CD14-positive monocyte (primary cell): ENCODE data around the gene GREM1. TPM values are rescaled to one million over a fixed set of nuclear protein-coding genes. Genes with fewer than 3 reads are reported as not detected.

Experiments used
- DNase-seq, 3 donors: peaks; one replicate each; pipeline ENCODE4 v3.0.0-alpha.2; 2011 to 2022
- H2AFZ ChIP-seq: 2 replicates; pipeline ENCODE4 v1.6.0; 2012; ENCODE audit warnings: mild to moderate bottlenecking, low read depth, low read length, inconsistent platforms; ENCODE audit not compliant: insufficient read depth, poor library complexity, severe bottlenecking
- H3K27ac ChIP-seq, 2 donors: 1 replicate in 1 of 2; 2 replicates in 1 of 2; pipeline ENCODE4 v1.5.1; 2012 to 2013; ENCODE audit warnings: low read length in 2 of 2, control low read depth in 1 of 2, inconsistent platforms in 1 of 2, low read depth in 1 of 2, mild to moderate bottlenecking in 1 of 2
- H3K27me3 ChIP-seq, 2 donors: one replicate each; pipeline versions ENCODE4 v1.6.0 to v1.6.1; 2011 to 2013; ENCODE audit warnings: low read length in 2 of 2; ENCODE audit not compliant: control insufficient read depth in 2 of 2, insufficient read depth in 2 of 2
- H3K36me3 ChIP-seq, 2 donors: replicated peaks in 1 of 2; 1 replicate in 1 of 2; 2 replicates in 1 of 2; pipeline versions ENCODE4 v1.5.1 to v1.6.1; 2012 to 2013; ENCODE audit warnings: low read length in 2 of 2, control low read depth in 1 of 2, inconsistent platforms in 1 of 2, mild to moderate bottlenecking in 1 of 2; ENCODE audit not compliant: insufficient read depth in 2 of 2, control insufficient read depth in 1 of 2
- H3K4me1 ChIP-seq, 2 donors: 1 replicate in 1 of 2; 2 replicates in 1 of 2; pipeline versions ENCODE4 v1.5.1 to v1.6.1; 2012 to 2013; ENCODE audit warnings: low read length in 2 of 2, control low read depth in 1 of 2, inconsistent platforms in 1 of 2, mild to moderate bottlenecking in 1 of 2, moderate library complexity in 1 of 2; ENCODE audit not compliant: insufficient read depth in 2 of 2, control insufficient read depth in 1 of 2
- H3K4me2 ChIP-seq: replicated peaks from 2 replicates; pipeline ENCODE3; 2012; ENCODE audit warnings: low read length, moderate library complexity, mild to moderate bottlenecking; ENCODE audit not compliant: poor library complexity, severe bottlenecking; ENCODE audit errors: extremely low read depth
- H3K4me3 ChIP-seq, 3 experiments: fragments of 200-600 bp in 1 of 3; sonication (generic) in 1 of 3; replicated peaks in 1 of 3; 1 replicate in 2 of 3; 2 replicates in 1 of 3; pipeline ENCODE4 v1.5.1; 2011 to 2013; ENCODE audit warnings: low read length in 3 of 3, mild to moderate bottlenecking in 3 of 3, control low read depth in 2 of 3, low read depth in 2 of 3, inconsistent platforms in 1 of 3, moderate library complexity in 1 of 3
- H3K79me2 ChIP-seq: 2 replicates; pipeline ENCODE4 v1.6.0; 2012; ENCODE audit warnings: mild to moderate bottlenecking, control low read depth, inconsistent platforms, low read length, moderate library complexity; ENCODE audit not compliant: insufficient read depth
- H3K9ac ChIP-seq: 2 replicates; pipeline ENCODE4 v1.6.0; 2017; ENCODE audit warnings: low read length, mild to moderate bottlenecking; ENCODE audit not compliant: insufficient read depth, poor library complexity, severe bottlenecking
- H3K9me3 ChIP-seq, 2 donors: replicated peaks in 1 of 2; 1 replicate in 1 of 2; 2 replicates in 1 of 2; pipeline versions ENCODE4 v1.5.1 to v1.6.1; 2012 to 2013; ENCODE audit warnings: low read length in 2 of 2, control low read depth in 1 of 2; ENCODE audit not compliant: control insufficient read depth in 1 of 2, insufficient read depth in 1 of 2
- H4K20me1 ChIP-seq: 2 replicates; pipeline ENCODE4 v1.6.0; 2012; ENCODE audit warnings: mild to moderate bottlenecking, low read length, control low read depth, moderate library complexity; ENCODE audit not compliant: insufficient read depth
- H3K27ac Mint-ChIP-seq, 7 donors: one replicate each; pipeline ENCODE4 v1.8.0; 2020; ENCODE audit warnings: mild to moderate bottlenecking in 7 of 7, mixed read lengths in 7 of 7, moderate library complexity in 6 of 7, inconsistent platforms in 2 of 7
- H3K27me3 Mint-ChIP-seq, 3 donors: one replicate each; pipeline ENCODE4 v1.8.0; 2021 to 2022; ENCODE audit warnings: low read depth in 3 of 3, mild to moderate bottlenecking in 3 of 3, mixed read lengths in 3 of 3, moderate library complexity in 3 of 3, inconsistent platforms in 1 of 3
- H3K36me3 Mint-ChIP-seq, 2 donors: one replicate each; pipeline ENCODE4 v1.8.0; 2020; ENCODE audit warnings: mixed read lengths in 2 of 2, inconsistent platforms in 1 of 2, mild to moderate bottlenecking in 1 of 2
- H3K4me1 Mint-ChIP-seq: one replicate; pipeline ENCODE4 v1.8.0; 2020; ENCODE audit warnings: mild to moderate bottlenecking, mixed read lengths
- H3K4me3 Mint-ChIP-seq, 2 donors: one replicate each; pipeline ENCODE4 v1.8.0; 2020; ENCODE audit warnings: mild to moderate bottlenecking in 2 of 2, mixed read lengths in 2 of 2, moderate library complexity in 1 of 2
- H3K9me3 Mint-ChIP-seq, 7 donors: one replicate each; pipeline ENCODE4 v1.8.0; 2020 to 2022; ENCODE audit warnings: mixed read lengths in 7 of 7, mild to moderate bottlenecking in 6 of 7, moderate library complexity in 6 of 7, inconsistent platforms in 2 of 7
- WGBS: methylation state at CpG from one replicate; pipeline ENCODE4 v1.1.5; 2013; ENCODE audit warnings: missing lambda C conversion rate; ENCODE audit not compliant: insufficient coverage; 5-methylcytosine and 5-hydroxymethylcytosine counted together
- intact Hi-C, 2 donors: fragments of 100-400 bp; cut with micrococcal nuclease; formaldehyde crosslinking; loops; one replicate each; pipeline versions ENCODE4 v1.15.0 to v1.15.1; 2023
- polyA plus RNA-seq, 3 donors: library from polyadenylated mRNA; depleted of rRNA in 1 of 3; unstranded in 2 of 3; stranded (reverse) in 1 of 3; fragments of 300-500 nt in 2 of 3; fragments of >200 nt in 1 of 3; fragmentation: Illumina TruSeq in 2 of 3; gene quantifications; 1 replicate in 2 of 3; 2 replicates in 1 of 3; pipeline ENCODE4 v1.2.3, GENCODE V29; 2012 to 2021
- TF ChIP-seq, protein P1 (sequence below): fragments of 200-600 bp; IDR thresholded peaks from one replicate; pipeline ENCODE4 v1.8.0; 2022; ENCODE audit warnings: antibody characterized with exemption, mild to moderate bottlenecking

Gene GREM1
- polyA plus RNA-seq, 3 donors, result not detected

DNA sequence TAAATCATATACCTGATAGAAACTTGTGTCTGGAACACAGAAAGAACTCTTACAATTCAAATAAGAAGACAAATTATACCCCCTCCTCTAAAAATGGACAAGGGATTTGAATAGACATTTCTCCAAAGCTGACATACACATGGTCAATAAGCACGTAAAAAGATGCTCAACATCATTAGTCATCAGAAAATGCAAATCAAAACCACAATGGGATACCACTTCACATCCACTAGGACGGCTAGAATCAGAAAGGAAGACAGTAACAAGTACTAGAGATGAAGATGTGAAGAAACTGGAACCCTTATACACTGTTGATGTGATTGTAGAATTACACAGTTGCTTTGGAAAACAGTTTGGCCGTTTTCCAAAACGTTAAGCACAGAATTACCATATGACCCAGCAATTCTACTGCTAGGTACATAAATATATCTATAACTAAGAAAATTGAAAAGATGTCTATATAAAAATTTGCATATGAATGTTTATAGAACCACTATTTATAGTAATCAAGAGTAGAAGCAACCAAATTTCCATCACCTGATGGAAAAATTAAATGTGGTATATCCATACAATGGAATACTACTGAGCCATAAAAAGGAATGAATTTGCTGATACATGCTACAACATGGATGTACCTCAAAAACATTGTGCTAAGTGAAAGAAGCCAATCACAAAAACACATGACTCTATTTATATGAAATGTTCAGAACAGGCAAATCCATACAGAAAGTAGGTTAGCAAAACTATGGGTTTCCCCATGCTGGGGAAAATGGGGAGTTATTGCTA is 60.8 kb downstream of the GREM1 start:
- Histone ChIP-seq H4K20me1 (no peaks in the 10 kb centered on the region), H3K4me3 (no peak overlapping the region), H3K36me3 (peaks cover 4 to 6% of the 10 kb centered on the region in 2 donors), H3K9me3 (peaks cover 0 to 7% of the 10 kb centered on the region in 2 donors), H3K4me2 (no peak overlapping the region), H3K27ac (no peak overlapping the region), H2AFZ (no peak overlapping the region), H3K79me2 (no peaks in the 10 kb centered on the region), H3K9ac (no peak overlapping the region), H3K4me1 (no peaks in the 10 kb centered on the region), H3K27me3 (no peaks in the 10 kb centered on the region)
- intact Hi-C loops, result no loop called here
- TF ChIP-seq, protein P1, sequence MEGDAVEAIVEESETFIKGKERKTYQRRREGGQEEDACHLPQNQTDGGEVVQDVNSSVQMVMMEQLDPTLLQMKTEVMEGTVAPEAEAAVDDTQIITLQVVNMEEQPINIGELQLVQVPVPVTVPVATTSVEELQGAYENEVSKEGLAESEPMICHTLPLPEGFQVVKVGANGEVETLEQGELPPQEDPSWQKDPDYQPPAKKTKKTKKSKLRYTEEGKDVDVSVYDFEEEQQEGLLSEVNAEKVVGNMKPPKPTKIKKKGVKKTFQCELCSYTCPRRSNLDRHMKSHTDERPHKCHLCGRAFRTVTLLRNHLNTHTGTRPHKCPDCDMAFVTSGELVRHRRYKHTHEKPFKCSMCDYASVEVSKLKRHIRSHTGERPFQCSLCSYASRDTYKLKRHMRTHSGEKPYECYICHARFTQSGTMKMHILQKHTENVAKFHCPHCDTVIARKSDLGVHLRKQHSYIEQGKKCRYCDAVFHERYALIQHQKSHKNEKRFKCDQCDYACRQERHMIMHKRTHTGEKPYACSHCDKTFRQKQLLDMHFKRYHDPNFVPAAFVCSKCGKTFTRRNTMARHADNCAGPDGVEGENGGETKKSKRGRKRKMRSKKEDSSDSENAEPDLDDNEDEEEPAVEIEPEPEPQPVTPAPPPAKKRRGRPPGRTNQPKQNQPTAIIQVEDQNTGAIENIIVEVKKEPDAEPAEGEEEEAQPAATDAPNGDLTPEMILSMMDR, result no peak
- WGBS, result no CpG with 5 or more reads among the region's 4 CpGs
- Mint-ChIP-seq H3K4me1 (no peaks in the 10 kb centered on the region), H3K4me3 (no peak overlapping the region), H3K27ac (no peak overlapping the region), H3K9me3 (peaks cover 0 to 7% (median 0%) of the 10 kb centered on the region in 7 donors), H3K27me3 (peaks cover 0 to 7% (median 2%) of the 10 kb centered on the region in 3 donors), H3K36me3 (peaks cover 5 to 11% of the 10 kb centered on the region in 2 donors)
- no peak for DNase-seq

DNA sequence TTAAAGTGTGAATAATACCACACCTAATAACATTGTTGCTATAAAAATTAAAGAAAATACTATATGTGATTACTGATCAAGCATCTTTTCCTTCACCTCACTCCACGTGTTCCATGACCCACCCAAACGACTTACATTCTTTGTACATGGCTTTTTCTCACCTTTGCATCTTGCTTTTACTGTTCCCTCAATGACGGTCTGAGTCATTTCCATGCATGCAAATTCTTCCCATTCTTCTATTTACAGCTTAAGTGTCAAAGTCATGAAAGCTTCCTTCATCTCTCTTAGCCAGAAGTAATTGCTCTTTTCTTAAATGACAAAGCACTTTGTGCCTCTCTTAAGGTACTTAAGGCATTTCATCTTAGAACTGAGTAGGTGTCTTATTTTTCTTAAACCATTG is 64.0 kb downstream of the GREM1 start:
- Histone ChIP-seq H2AFZ (no peak overlapping the region), H3K79me2 (no peaks in the 10 kb centered on the region), H3K9ac (no peak overlapping the region), H3K9me3 (peaks cover 0 to 7% of the 10 kb centered on the region in 2 donors), H3K36me3 (no peaks in the 10 kb centered on the region), H3K4me3 (no peak overlapping the region), H3K4me2 (no peak overlapping the region), H3K27me3 (no peaks in the 10 kb centered on the region), H3K27ac (no peak overlapping the region), H4K20me1 (no peaks in the 10 kb centered on the region), H3K4me1 (no peaks in the 10 kb centered on the region)
- peaks cover 0 to 7% (median 1%) of the 10 kb centered on the region in 7 donors for H3K9me3 Mint-ChIP-seq
- H3K4me1 Mint-ChIP-seq, result no peaks in the 10 kb centered on the region
- no peaks in the 10 kb centered on the region for H3K36me3 Mint-ChIP-seq
- DNase-seq, result no peak
- H3K27me3 Mint-ChIP-seq, result peaks cover 0 to 4% (median 0%) of the 10 kb centered on the region in 3 donors
- H3K4me3 Mint-ChIP-seq, result no peak overlapping the region
- 83% methylated on average over 3 of the region's 3 CpGs for WGBS
- intact Hi-C loops, result no loop called here
- TF ChIP-seq, protein P1, result no peak
- no peak overlapping the region for H3K27ac Mint-ChIP-seq
